GM12865 (cell line): ENCODE data around the gene DNAJB6.

Source experiments
- DNase-seq: peaks from one replicate; pipeline ENCODE4 v3.0.0; 2010; ENCODE audit warnings: low read depth
- H3K4me3 ChIP-seq: 2 replicates; pipeline ENCODE4 v1.5.1; 2011; ENCODE audit warnings: mild to moderate bottlenecking, low read depth, low read length, control low read depth
- CTCF ChIP-seq: IDR thresholded peaks from 2 replicates; pipeline ENCODE4 v1.5.1; 2011; ENCODE audit warnings: low read length, control low read depth, low read depth, inconsistent platforms; ENCODE audit not compliant: insufficient read depth; ENCODE audit errors: missing control alignments

The DNAJB6 gene

GRCh38 chr7:157465891-157466866 is 129.4 kb downstream of the DNAJB6 start:
- no peak for TF ChIP-seq CTCF
- no peak for DNase-seq
- no peak overlapping the region for H3K4me3 ChIP-seq

GRCh38 chr7:157466867-157467261 is 130.1 kb downstream of the DNAJB6 start:
- no peak overlapping the region for H3K4me3 ChIP-seq
- no peak for DNase-seq
- no peak for TF ChIP-seq CTCF
